ENCODE measurements around the gene C3AR1.
"Not testable (repeated sequence)": the region's sequence is repeated elsewhere in the genome, so short reads cannot be mapped to it uniquely, and the experiment has no call there.

C3AR1 gene

GRCh38 chr12:8057306-8057705, 8.9 kb downstream of the C3AR1 start:
- DNase-seq = no peak

DNA sequence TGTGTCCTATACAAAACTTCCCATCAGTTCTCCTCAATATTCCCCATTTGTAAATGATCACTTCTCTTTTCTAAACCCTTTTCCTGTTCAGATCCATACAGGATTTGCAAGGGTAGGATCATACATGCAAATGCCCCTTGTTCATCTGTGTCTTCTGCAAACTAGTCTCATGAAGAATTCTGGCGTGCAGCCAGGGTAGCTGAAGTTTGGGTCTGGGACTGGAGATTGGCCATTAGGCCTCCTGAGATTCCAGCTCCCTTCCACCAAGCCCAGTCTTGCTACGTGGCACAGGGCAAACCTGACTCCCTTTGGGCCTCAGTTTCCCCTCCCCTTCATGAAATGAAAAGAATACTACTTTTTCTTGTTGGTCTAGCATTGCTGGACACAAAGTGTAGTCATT, 11.3 kb downstream of the C3AR1 start:
- no peak for DNase-seq

GRCh38 chr12:8052679-8053078, 13.5 kb downstream of the C3AR1 start:
- no peak for DNase-seq

GRCh38 chr12:8050600-8051250, 15.4 kb downstream of the C3AR1 start:
- DNase-seq = no peak

DNA sequence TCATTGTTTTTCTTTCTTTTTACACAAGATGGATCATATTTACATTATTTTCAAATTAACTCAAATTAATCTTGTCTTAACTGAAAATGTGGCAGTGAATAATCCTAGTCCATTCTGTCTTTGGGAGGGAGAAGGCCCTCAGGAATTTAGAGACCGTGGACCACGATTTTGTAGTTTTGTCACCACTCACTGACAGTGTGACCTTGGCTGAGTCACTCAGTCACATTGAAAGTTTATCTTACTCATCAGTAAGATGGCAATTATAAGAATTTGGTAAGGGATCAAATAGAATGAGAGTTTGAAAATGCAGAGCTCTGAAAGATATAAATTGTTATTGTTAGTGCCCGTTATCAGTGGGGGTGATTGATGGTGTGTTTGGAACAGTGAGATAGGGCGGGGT, 17.3 kb downstream of the C3AR1 start:
- no peak for DNase-seq

- DNase-seq = no peak
These were observed 18.3 kb downstream of the C3AR1 start for GRCh38 chr12:8047842-8048241.

- DNase-seq = peak; percentile 75
These were observed 19.9 kb downstream of the C3AR1 start for GRCh38 chr12:8045952-8046944.

DNA sequence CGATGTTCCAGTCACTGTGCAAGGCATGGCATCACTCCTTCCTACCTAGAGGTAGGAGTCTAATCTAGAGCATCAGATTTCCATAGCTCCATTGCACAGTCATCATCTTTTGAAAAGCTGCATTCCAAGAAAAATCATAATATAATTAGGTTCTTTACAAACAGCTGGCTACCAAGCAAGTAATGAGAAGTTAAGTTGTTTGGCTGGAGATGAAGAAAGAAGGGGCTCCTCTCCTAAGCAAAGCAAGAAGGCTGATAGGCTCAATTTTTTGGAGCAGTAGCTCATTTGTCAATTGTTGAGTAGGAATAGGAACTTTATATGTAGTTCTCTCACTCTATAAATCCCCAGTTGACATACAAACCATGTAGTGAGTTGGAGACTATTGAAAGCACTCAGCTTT, 25.4 kb downstream of the C3AR1 start:
- no peak for DNase-seq

DNA sequence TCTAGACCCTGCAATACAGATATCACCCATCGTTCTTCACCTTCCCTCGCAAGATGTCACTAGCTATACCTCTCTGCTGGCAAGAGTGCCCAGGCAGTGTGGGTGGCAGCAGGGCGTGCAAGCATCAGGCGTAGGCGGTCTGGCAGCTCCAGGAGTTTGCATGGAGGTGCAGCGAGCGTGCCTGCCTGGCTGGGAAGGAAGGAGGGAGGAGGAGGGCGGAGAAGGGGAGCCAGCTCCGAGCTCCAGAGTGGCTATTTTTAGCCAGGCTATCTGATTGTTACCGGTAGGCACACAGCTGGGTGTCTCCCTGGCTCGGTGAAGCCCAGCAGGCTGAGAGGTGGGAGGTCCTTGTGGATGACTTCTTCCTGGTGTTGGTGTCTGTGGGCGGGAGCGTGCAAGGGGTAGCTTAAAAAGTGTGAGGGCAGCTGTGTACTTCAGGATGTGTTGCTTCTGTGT, 27.5 kb downstream of the C3AR1 start:
- peak; percentile 34 for DNase-seq

DNA sequence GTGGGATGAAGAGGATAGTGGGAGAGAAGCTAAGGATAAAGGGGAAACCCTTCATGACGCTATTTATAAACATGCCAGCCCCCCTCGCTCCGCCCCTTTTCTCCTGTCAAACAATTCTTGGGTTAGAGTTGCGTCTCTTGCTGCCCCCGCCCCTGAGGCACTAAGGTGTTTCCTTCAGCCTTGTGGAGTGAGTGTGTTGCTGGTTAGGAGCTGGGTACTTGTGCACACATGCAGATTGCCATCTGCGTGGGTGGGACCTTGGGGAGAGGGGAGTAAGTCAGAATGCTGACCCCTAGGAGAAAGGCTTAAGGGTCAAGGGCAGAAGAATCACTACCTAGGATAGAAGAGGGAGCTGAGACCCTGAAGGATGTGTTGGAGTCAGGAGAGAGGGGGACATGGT, 28.2 kb downstream of the C3AR1 start:
- no peak for DNase-seq

DNA sequence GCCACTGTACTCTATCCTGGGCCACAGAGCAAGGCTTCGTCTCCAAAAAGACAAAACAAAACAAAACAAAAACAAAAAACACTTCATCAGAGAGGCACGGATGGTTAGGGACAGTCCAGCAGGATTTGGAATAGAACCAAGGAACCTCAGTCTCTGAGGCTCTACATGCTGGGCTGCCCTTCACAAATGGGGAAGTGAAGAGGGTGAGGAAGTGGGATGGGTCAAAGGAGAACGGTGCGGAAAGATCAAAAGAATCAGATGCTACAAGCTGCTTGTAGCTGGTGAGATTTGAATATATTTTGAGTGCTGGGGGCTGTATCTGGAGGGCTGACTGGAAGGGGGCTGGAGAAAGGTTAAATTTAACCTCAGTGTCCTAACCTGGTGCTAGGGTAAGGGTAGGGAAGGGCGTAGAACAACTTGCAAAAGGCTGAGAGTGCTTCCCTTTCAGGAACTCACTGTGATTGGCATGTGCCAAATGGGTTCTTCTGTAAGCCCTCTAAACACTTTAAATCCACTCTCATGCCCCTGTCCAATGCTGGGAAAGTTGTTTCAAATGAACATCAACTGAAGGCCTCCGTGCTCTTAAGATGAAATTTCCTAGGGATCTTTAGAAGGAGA, 29.0 kb downstream of the C3AR1 start:
- no peak for DNase-seq

DNA sequence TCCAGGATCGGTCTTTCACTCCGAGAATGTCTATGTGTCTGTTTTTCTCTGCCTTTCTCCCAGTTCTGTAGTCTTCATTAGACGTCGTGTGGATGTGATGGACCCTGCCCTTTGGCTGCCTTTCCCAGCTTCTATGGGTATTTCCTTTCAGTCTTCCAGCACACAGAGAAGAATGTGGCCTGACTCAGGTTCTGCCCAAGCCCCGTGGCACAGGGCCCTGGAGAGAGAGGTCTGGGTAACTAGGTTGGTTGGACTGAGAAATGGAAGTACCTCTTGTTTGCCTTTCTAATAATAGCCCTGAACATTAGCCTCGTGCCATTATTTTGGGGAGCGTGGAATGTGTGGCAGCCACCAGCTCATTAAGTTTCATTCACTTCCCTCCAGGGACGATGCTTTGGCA, 29.8 kb downstream of the C3AR1 start:
- DNase-seq = no peak

- no peak for DNase-seq
These were observed 30.6 kb downstream of the C3AR1 start for GRCh38 chr12:8035440-8036010.

GRCh38 chr12:8034802-8035201, 31.4 kb downstream of the C3AR1 start:
- DNase-seq = no peak

- DNase-seq = peak; percentile 33
These were observed 32.8 kb downstream of the C3AR1 start for GRCh38 chr12:8033153-8034044.

GRCh38 chr12:8032242-8033152, 33.7 kb downstream of the C3AR1 start, which contains the start of gene FOXJ2:
Gene FOXJ2 (plus strand): TSS chr12:8032716. CDS start chr12:8039833, 7,117 bp downstream.
- peak; percentile 75 for DNase-seq

DNA sequence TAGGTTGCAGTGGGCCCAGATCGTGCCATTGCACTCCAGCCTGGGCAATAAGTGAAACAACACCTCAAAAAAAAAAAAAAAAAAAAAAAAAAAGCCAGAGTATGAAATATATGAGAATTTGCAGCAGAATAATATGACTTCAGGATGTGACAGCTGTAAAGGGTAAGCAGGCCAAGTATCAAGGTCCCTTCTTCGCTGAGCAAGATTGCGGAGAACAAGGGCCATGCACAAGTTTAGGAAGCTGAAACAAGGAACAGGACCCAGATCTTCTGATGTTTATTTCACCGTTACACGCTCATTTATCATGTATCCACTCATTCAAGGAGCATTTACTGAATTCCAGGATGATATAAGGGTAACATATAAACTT, 34.3 kb downstream of the C3AR1 start:
- DNase-seq = no peak

DNA sequence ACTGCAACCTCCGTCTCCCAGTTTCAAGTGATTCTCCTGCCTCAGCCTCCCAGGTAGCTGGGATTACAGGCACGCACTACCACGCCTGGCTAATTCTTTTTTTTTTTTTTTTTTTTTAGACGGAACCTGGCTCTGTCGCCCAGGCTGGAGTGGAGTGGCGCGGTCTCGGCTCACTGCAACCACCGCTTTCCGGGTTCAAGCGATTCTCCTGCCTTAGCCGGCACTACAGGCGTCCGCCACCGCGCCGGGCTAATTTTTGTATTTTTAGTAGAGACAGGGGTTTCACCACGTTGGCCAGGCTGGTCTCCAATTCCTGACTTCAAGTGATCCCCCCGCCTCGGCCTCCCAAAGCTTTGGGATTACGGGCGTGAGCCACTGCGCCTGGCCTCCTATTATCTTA, 35.1 kb downstream of the C3AR1 start:
- DNase-seq = not testable (repeated sequence)

GRCh38 chr12:8030189-8030588, 36.0 kb downstream of the C3AR1 start:
- DNase-seq = no peak

- DNase-seq = no peak
These were observed 37.9 kb downstream of the C3AR1 start for GRCh38 chr12:8028267-8028666.

DNA sequence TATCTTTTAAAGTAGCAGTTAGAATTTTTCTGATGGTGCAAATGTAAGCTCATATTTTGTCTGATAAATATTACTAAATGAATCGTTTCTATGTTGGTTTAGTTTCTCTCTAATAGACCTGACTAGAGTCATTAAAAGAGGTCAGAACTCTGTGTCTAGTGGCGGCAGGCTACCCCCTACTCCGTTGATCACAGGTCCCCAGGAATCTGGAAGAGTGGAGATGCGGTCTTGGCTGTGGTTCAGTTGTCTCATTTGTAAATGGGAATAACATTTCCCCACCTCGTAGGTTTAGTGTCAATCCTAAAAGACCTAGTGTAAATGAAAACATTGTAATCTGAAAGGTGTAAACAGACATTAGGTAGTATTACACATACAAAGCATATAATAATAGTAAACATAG, 38.3 kb downstream of the C3AR1 start:
- no peak for DNase-seq

Data from stimulated activated CD4-positive, alpha-beta T cell treated with anti-CD3 and anti-CD28 coated beads, Interleukin-1b, Interleukin-23, amount 100 ng/mL, for 48 hours (primary cell).